A549 (cell line): ENCODE data around the gene EFEMP1. TPM values are rescaled to one million over a fixed set of nuclear protein-coding genes. Genes with fewer than 3 reads are reported as not detected.

Experiments
- ATAC-seq, 2 experiments: fragments of 200-7000 bp in 1 of 2; fragments of >200 bp in 1 of 2; cut with Nextera tagmentation in 1 of 2; cut with Tn5 transposase in 1 of 2; 3 replicates each; pipeline versions ENCODE4 v1.8.0 to v1.9.1; 2018 to 2020; ENCODE audit warnings: mild to moderate bottlenecking in 1 of 2, moderate library complexity in 1 of 2
- CTCF ChIA-PET: fragments of 300-600 bp; sonication (Branson Sonifier 250); formaldehyde crosslinking; extraction: SDS; loops from one replicate; lab custom pipeline; 2021; ENCODE audit warnings: antibody characterized with exemption, inconsistent platforms; lab: Yijun Ruan, JAX
- POLR2A ChIA-PET: fragments of 350-600 bp; formaldehyde crosslinking; extraction: SDS; loops from one replicate; lab custom pipeline; 2021; ENCODE audit warnings: antibody characterized with exemption, inconsistent platforms; lab: Yijun Ruan, JAX
- DNase-seq, 2 experiments: peaks; one replicate each; pipeline versions ENCODE4 v3.0.0 to v3.0.0-alpha.2; 2011 to 2016; ENCODE audit warnings: low read depth in 1 of 2, low spot score in 1 of 2
- FAIRE-seq: peaks from 2 replicates; lab custom pipeline; 2011; peaks lifted over from hg19 to GRCh38; lab: Jason Lieb, UNC
- H3K27ac ChIP-seq, 2 experiments: fragments of >200 bp; sonication (Bioruptor Twin); formaldehyde crosslinking; 3 replicates each; pipeline ENCODE4 v1.5.1; 2016 to 2017
- H3K4me1 ChIP-seq: fragments of >200 bp; sonication (Bioruptor Twin); formaldehyde crosslinking; 3 replicates; pipeline ENCODE4 v1.6.1; 2016
- H3K4me2 ChIP-seq: fragments of >200 bp; sonication (Bioruptor Twin); formaldehyde crosslinking; 3 replicates; pipeline ENCODE4 v1.6.1; 2016
- H3K4me3 ChIP-seq: fragments of >200 bp; sonication (Bioruptor Twin); formaldehyde crosslinking; 3 replicates; pipeline ENCODE4 v1.5.1; 2016
- H3K9me3 ChIP-seq: fragments of >200 bp; sonication (Bioruptor Twin); formaldehyde crosslinking; 3 replicates; pipeline ENCODE4 v1.6.1; 2016
- BHLHE40 ChIP-seq: IDR thresholded peaks from 2 replicates; pipeline ENCODE4 v1.6.1; 2012; ENCODE audit warnings: low read depth, low read length, inconsistent platforms
- CBX2 ChIP-seq: fragments of 200-600 bp; sonication (generic); IDR thresholded peaks from 2 replicates; pipeline ENCODE4 v1.6.1; 2016; ENCODE audit warnings: low read depth, mild to moderate bottlenecking, borderline replicate concordance
- CTCF ChIP-seq: fragments of >200 bp; sonication (Bioruptor Twin); formaldehyde crosslinking; IDR thresholded peaks from 3 replicates; pipeline ENCODE4 v1.5.1; 2016
- EHF ChIP-seq: fragments of 250-450 bp; sonication (Bioruptor Pico); IDR thresholded peaks from 2 replicates; pipeline ENCODE4 v1.5.0; 2020; ENCODE audit warnings: mild to moderate bottlenecking
- ELK1 ChIP-seq: fragments of 150-350 bp; IDR thresholded peaks from 2 replicates; pipeline ENCODE4 v1.6.1; 2014; ENCODE audit warnings: low read depth, mild to moderate bottlenecking, low read length
- EP300 ChIP-seq, 2 experiments: fragments of >200 bp; sonication (Bioruptor Twin); formaldehyde crosslinking; IDR thresholded peaks; 2 replicates in 1 of 2; 3 replicates in 1 of 2; pipeline ENCODE4 v1.6.1; 2016 to 2017
- FOSB ChIP-seq: fragments of 250-450 bp; sonication (Bioruptor Pico); IDR thresholded peaks from 2 replicates; pipeline ENCODE4 v1.5.0; 2020; ENCODE audit warnings: mild to moderate bottlenecking, moderate library complexity
- GATA3 ChIP-seq: IDR thresholded peaks from 2 replicates; pipeline ENCODE4 v1.6.1; 2012; ENCODE audit warnings: borderline replicate concordance
- HDAC2 ChIP-seq: fragments of 200-600 bp; sonication (generic); IDR thresholded peaks from 2 replicates; pipeline ENCODE4 v1.6.1; 2016
- HES2 ChIP-seq: fragments of >200 bp; sonication (Bioruptor Twin); formaldehyde crosslinking; IDR thresholded peaks from 2 replicates; pipeline ENCODE4 v1.6.1; 2016
- HEYL ChIP-seq: fragments of 250-450 bp; sonication (Bioruptor Pico); IDR thresholded peaks from 2 replicates; pipeline ENCODE4 v1.8.0; 2021; ENCODE audit warnings: mild to moderate bottlenecking, moderate library complexity
- HOXA7 ChIP-seq: fragments of 250-450 bp; sonication (Bioruptor Pico); IDR thresholded peaks from 2 replicates; pipeline ENCODE4 v1.5.0; 2020; ENCODE audit warnings: mild to moderate bottlenecking, moderate library complexity
- HOXB5 ChIP-seq: fragments of 250-450 bp; sonication (Bioruptor Pico); IDR thresholded peaks from 2 replicates; pipeline ENCODE4 v1.5.0; 2020; ENCODE audit warnings: mild to moderate bottlenecking, moderate library complexity
- MAFK ChIP-seq: fragments of 450-650 bp; IDR thresholded peaks from 2 replicates; pipeline ENCODE4 v1.6.1; 2014; ENCODE audit not compliant: partially characterized antibody
- POLR2AphosphoS2 ChIP-seq: conservative IDR thresholded peaks from 2 replicates; pipeline ENCODE4 v1.6.1; 2012; ENCODE audit warnings: low read length, improper control_type of control experiment, inconsistent platforms
- RCOR1 ChIP-seq: fragments of 150-350 bp; IDR thresholded peaks from 2 replicates; pipeline ENCODE4 v1.6.1; 2014; ENCODE audit warnings: antibody characterized with exemption, low read length, low read depth
- RNF2 ChIP-seq: fragments of 200-600 bp; sonication (generic); IDR thresholded peaks from 2 replicates; pipeline ENCODE4 v1.6.1; 2016; ENCODE audit warnings: low read depth, mild to moderate bottlenecking, antibody characterized with exemption, moderate library complexity, borderline replicate concordance
- SREBF2 ChIP-seq: fragments of 450-650 bp; IDR thresholded peaks from 2 replicates; pipeline ENCODE4 v1.6.1; 2014; ENCODE audit warnings: mild to moderate bottlenecking, moderate library complexity
- USF2 ChIP-seq: fragments of 450-650 bp; IDR thresholded peaks from 2 replicates; pipeline ENCODE4 v1.6.1; 2014; ENCODE audit warnings: antibody characterized with exemption
- ZC3H11A ChIP-seq: fragments of 450-650 bp; IDR thresholded peaks from 2 replicates; pipeline ENCODE4 v1.6.1; 2014; ENCODE audit warnings: antibody characterized with exemption, mild to moderate bottlenecking
- WGBS: methylation state at CpG from one replicate; pipeline ENCODE4 v1.1.6; 2017; ENCODE audit errors: missing lambda C conversion rate; 5-methylcytosine and 5-hydroxymethylcytosine counted together
- polyA plus RNA-seq, 4 experiments: library from polyadenylated mRNA; depleted of rRNA in 3 of 4; stranded (reverse); fragments of >200 nt; fragmentation: RNase III in 1 of 4; extraction: RNeasy Plus Mini Kit Qiagen cat#74134 plus additional on column Dnase treatment in 1 of 4; gene quantifications; 2 replicates in 3 of 4; 3 replicates in 1 of 4; pipeline ENCODE4 v1.2.3, GENCODE V29; 2011 to 2017

EFEMP1 gene
- polyA plus RNA-seq, 2 of the 4 experiments (the other 2 are of a cell fraction) = 48.5 to 59.2 TPM

- TF ChIP-seq HOXA7 (CRISPR knock-in tag) (no peak), HES2 (no peak), CTCF (no peak)
- TF ChIP-seq, all 56 proteins: peak for 0
Measured at GRCh38 chr2:55912926-55913325, 10.7 kb downstream of the EFEMP1 start (continued).

- Histone ChIP-seq H3K27ac (no peak overlapping the region), H3K4me3 (no peak overlapping the region), H3K9me3 (no peaks in the 10 kb centered on the region), H3K4me2 (no peak overlapping the region)
- no peak for FAIRE-seq
- POLR2A ChIA-PET = no interaction called here
- ATAC-seq = no peak
- TF ChIP-seq MAFK = peak; percentile 91
- no peak for TF ChIP-seq RCOR1
- TF ChIP-seq, all 56 proteins: peak for 1
- 94% methylated on average over 2 of the region's 2 CpGs for WGBS
- no peaks in the 10 kb centered on the region for H3K4me1 ChIP-seq
- CTCF ChIA-PET = interaction anchor here (2.3 kb wide), 1 partner anchor 52 kb away, joined by 7 read pairs; no protein-coding TSS in a partner anchor
- DNase-seq = no peak
Measured at GRCh38 chr2:55910077-55910476, 13.5 kb downstream of the EFEMP1 start.

GRCh38 chr2:55907686-55908085 is 15.9 kb downstream of the EFEMP1 start:
- FAIRE-seq (no peak), ATAC-seq (0 out of 6 replicates have a peak, but pooled peaks of 1 of the 2 experiments have one; percentile 24), DNase-seq (no peak)
- ChIA-PET POLR2A (no interaction called here), CTCF (interaction anchor here (1.5 to 2.3 kb wide), 3 partner anchors 10 to 136 kb away, joined by 3 to 7 read pairs (median 4); no protein-coding TSS in a partner anchor)
- TF ChIP-seq HDAC2 = no peak
- no peak for TF ChIP-seq CBX2
- no peak for TF ChIP-seq GATA3
- TF ChIP-seq HOXB5 (CRISPR knock-in tag) = no peak
- no peak for TF ChIP-seq POLR2AphosphoS2
- no peak for TF ChIP-seq FOSB (CRISPR knock-in tag)
- no peak for TF ChIP-seq MAFK
- no peak for TF ChIP-seq EHF (CRISPR knock-in tag)
- TF ChIP-seq ELK1 = no peak
- TF ChIP-seq SREBF2 = no peak
- TF ChIP-seq EP300 (IDR thresholded peaks at IDR 0.05) = no peak
- no peak for TF ChIP-seq ZC3H11A
- TF ChIP-seq HEYL (CRISPR knock-in tag) = no peak
- H3K4me3 ChIP-seq = no peak overlapping the region
- H3K4me2 ChIP-seq = no peak overlapping the region
- WGBS = 34% methylated on average over 3 of the region's 3 CpGs
- no peaks in the 10 kb centered on the region for H3K4me1 ChIP-seq
- no peak overlapping the region for H3K27ac ChIP-seq
- H3K9me3 ChIP-seq = peaks cover 19% of the 10 kb centered on the region; the same call in 2 of the 3 replicates

- ATAC-seq (no peak), FAIRE-seq (peak; percentile 46), DNase-seq (no peak)
- POLR2A ChIA-PET = no interaction called here
- Histone ChIP-seq H3K4me1 (no peaks in the 10 kb centered on the region), H3K4me2 (no peak overlapping the region), H3K27ac (no peak overlapping the region), H3K4me3 (no peak overlapping the region), H3K9me3 (peaks cover 20% of the 10 kb centered on the region; the same call in 2 of the 3 replicates)
- CTCF ChIA-PET = no interaction called here
- WGBS = 83% methylated on average over 1 of the region's 1 CpG
- TF ChIP-seq RNF2 (no peak), POLR2AphosphoS2 (no peak), EHF (CRISPR knock-in tag) (no peak), USF2 (no peak), BHLHE40 (no peak), MAFK (no peak)
Measured at GRCh38 chr2:55906993-55907392, 16.6 kb downstream of the EFEMP1 start.
